Measurements from ENCODE around the gene COPZ2.
"Not testable (repeated sequence)": the region's sequence is repeated elsewhere in the genome, so short reads cannot be mapped to it uniquely, and the experiment has no call there.

The COPZ2 gene

GRCh38 chr17:47993964-47994363, 43.6 kb downstream of the COPZ2 start:
- TF ChIP-seq CTCF (IDR thresholded peaks at IDR 0.05; ENCODE audit: low read depth, low read length), result no peak
- no peak for DNase-seq (ENCODE audit: low read depth in 2 of 2)
- H3K4me3 ChIP-seq (replicated peaks in 1 of 2; ENCODE audit: low read depth in 2 of 2, low read length in 2 of 2), result no peak overlapping the region

DNA sequence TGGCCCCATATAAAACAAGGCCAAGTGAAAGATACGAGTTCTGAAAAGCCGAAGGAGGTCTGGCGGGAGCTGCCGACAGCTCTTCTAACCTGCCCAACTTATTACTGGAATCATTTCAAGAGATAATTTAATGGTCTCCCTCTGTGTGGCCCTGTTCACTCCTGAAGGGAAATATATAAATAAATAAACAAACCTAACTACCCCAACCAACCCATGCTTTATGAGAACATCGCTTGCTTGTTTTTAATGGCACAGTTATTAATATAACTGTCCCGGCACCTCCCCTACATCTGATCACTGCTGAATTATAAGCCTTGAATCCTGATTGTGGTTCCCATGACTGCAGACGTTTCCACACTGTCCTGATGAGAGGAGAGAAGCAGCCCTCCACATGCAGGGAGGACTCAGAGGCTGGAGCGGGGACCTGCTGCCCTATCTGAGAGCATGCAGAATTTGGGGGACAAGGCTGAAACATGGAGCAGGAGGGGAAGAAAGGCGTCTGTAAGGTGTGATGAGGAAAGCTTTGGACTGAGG, 44.5 kb downstream of the COPZ2 start:
- no peak for TF ChIP-seq CTCF (IDR thresholded peaks at IDR 0.05; ENCODE audit: low read depth, low read length)
- DNase-seq (ENCODE audit: low read depth in 2 of 2), result no peak
- no peak overlapping the region for H3K4me3 ChIP-seq (replicated peaks in 1 of 2; ENCODE audit: low read depth in 2 of 2, low read length in 2 of 2)

- H3K4me3 ChIP-seq (replicated peaks in 1 of 2; ENCODE audit: low read depth in 2 of 2, low read length in 2 of 2), result no peak overlapping the region
- no peak for DNase-seq (ENCODE audit: low read depth in 2 of 2)
- TF ChIP-seq CTCF (IDR thresholded peaks at IDR 0.05; ENCODE audit: low read depth, low read length), result no peak
Observed at GRCh38 chr17:47992216-47992615, 45.4 kb downstream of the COPZ2 start.

- peak in 1 of 2 donors; percentile 7 for DNase-seq (ENCODE audit: low read depth in 2 of 2)
- no peak for TF ChIP-seq CTCF (IDR thresholded peaks at IDR 0.05; ENCODE audit: low read depth, low read length)
Observed at GRCh38 chr17:47990962-47991731, 46.5 kb downstream of the COPZ2 start.

DNA sequence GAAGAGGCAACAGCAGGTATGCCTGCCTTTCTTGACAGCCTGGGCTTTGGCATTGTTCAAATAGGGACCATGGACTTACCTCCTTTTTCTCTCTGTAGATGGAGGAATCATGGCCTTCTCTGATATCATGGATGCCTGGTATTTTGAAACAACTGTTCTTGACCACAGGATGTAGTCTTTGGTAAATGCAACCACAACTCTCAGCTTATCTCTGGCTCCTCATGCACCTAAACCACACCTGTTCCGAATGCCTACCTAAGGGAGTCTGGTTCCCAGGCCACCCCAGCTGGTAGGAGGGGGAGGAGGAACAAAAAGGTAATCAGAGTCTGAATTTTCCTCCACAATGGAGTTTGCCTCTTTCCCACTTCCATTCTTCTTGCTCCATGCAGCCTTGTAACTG, 47.9 kb downstream of the COPZ2 start:
- H3K4me3 ChIP-seq (replicated peaks in 1 of 2; ENCODE audit: low read depth in 2 of 2, low read length in 2 of 2), result no peak overlapping the region
- DNase-seq (ENCODE audit: low read depth in 2 of 2), result no peak
- TF ChIP-seq CTCF (IDR thresholded peaks at IDR 0.05; ENCODE audit: low read depth, low read length), result no peak

More at GRCh38 chr17:47990962-47991731, 46.5 kb downstream of the COPZ2 start:
- no peak overlapping the region for H3K4me3 ChIP-seq (replicated peaks in 1 of 2; ENCODE audit: low read depth in 2 of 2, low read length in 2 of 2)

GRCh38 chr17:47989159-47989558, 48.4 kb downstream of the COPZ2 start:
- no peak for TF ChIP-seq CTCF (IDR thresholded peaks at IDR 0.05; ENCODE audit: low read depth, low read length)
- DNase-seq (ENCODE audit: low read depth in 2 of 2), result no peak
- H3K4me3 ChIP-seq (replicated peaks in 1 of 2; ENCODE audit: low read depth in 2 of 2, low read length in 2 of 2), result no peak overlapping the region

- not testable (repeated sequence) for H3K4me3 ChIP-seq (replicated peaks in 1 of 2; ENCODE audit: low read depth in 2 of 2, low read length in 2 of 2); DNase-seq (ENCODE audit: low read depth in 2 of 2)
Observed at GRCh38 chr17:47988445-47988844, 49.2 kb downstream of the COPZ2 start.

Data from cardiac fibroblast (primary cell).